ENCODE measurements around the gene MTNR1B.

Gene MTNR1B

DNA sequence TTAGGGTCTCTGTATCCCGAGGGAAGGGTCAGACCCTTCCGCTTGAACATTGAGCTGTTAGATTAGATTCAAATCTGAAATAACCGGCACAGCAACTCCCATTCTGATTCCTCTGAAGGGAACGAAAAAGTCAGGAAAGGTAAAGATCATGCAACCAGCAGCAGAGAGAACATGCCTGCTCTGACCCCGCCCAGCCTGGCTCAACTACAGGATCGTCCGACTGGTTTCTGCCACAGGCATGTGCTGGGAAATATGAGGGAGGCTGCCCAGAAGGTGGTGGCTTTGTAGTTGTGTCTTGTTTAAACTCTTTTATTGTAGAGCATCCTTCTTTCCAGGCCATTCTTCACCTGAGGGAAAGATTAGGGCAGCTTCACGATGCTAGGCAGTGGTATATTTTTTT lies 5.0 kb upstream of the MTNR1B start:
- no peak for FAIRE-seq
- no peak for DNase-seq (ENCODE audit: insufficient read length, low spot score)
- TF ChIP-seq POLR2A (IDR thresholded peaks at IDR 0.05; ENCODE audit: low read depth, low read length) = no peak

DNA sequence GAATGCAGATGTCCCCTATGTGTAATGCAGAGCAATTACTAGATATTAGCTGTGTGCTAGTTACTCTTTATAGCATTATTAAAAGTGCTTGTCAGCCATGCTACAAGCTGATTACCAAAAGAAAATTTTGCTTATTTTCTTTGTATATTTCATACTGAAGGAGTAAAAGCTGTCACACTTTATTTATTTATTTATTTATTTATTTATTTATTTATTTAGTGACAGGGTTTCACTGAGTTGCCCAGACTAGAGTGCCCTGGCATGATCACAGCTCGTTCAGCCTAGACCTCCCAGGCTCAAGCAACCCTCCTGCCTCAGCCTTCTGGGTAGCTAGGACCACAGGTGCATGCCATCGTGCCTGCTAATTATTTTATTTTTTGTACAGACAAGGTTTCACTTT lies 4.3 kb upstream of the MTNR1B start:
- TF ChIP-seq POLR2A (IDR thresholded peaks at IDR 0.05; ENCODE audit: low read depth, low read length) = no peak
- FAIRE-seq (no peak), DNase-seq (ENCODE audit: insufficient read length, low spot score) (no peak)

DNA sequence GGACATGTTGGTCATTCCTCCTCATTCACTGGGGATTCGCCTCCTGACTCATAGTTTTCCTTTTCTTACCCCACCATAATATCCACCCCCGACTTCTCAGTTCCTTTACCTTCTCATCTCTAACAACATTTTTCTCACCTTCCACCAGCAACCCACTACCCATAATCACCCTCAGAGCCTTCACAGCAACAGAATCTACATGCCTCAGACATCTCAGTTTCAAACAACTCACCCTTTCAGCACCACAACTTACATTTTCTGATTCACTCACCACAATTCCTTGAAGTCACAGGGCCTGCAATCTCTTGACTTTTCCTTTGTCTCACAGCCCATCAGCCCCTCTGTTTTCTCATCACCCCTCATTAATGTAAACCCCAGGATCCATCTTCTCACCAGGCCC lies 2.3 kb upstream of the MTNR1B start:
- TF ChIP-seq POLR2A (IDR thresholded peaks at IDR 0.05; ENCODE audit: low read depth, low read length) = no peak
- FAIRE-seq = no peak

DNA sequence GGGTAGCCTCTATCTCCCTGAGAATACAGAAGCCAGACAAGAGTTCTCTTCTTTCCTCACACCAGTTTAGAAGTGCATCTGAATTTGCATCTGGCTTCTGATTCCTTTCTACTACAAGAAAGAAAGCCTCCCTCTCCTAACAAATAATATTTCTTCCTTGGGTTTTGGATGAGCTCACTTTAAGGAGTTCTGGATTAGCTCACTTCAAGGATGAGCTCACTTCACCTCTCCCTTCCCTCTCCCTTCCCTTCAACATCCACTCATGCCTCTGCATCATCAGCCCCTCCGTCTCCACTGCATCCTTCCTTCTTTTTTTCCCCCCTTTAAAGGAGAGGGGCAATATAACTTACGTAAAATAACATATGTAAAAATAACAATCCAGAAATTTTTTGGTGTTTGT lies 1.6 kb upstream of the MTNR1B start:
- TF ChIP-seq POLR2A (IDR thresholded peaks at IDR 0.05; ENCODE audit: low read depth, low read length) = no peak
- FAIRE-seq = no peak

More for the DNA sequence above, 2.3 kb upstream of the MTNR1B start:
- no peak for DNase-seq (ENCODE audit: insufficient read length, low spot score)

DNA sequence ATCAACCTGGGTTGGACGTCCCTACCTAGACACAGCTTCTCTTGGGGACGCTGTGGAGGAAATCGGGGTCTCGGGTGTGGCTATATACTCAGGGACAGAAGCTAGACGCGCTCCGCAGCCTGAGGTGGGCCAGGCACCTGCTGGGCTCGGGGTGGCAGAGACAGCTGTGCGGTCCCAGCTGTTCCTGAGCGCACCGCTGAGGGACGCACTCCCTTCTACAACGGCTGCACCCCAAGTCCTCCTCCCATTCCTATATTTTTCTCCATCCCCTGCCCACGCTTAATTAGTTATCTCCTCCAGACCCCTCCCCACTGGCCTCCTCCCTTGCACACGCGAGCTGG lies 188 bp upstream of the MTNR1B start:
- DNase-seq (ENCODE audit: insufficient read length, low spot score) (no peak), FAIRE-seq (no peak)
- TF ChIP-seq POLR2A (IDR thresholded peaks at IDR 0.05; ENCODE audit: low read depth, low read length) = no peak

More for the DNA sequence above, 1.6 kb upstream of the MTNR1B start:
- no peak for DNase-seq (ENCODE audit: insufficient read length, low spot score)

DNA sequence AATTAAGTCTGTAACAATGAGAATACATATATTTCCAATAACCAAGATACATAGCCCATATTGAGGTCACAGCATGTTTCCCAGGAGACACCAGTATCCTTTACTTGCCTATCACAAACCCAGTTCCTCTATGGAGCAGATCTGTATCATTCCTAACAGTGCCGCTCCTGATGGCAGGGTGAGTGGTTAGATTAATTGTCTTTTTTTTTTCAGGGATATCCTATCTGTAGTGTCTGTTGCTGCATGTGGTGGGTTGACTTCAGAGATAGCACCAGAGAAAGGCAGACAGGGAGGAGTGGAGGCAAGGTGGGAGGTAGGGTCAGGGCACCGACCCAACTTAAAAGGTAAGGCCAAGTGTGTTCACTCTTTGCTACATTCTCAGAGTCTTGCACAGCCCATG lies 2.8 kb downstream of the MTNR1B start:
- TF ChIP-seq POLR2A (IDR thresholded peaks at IDR 0.05; ENCODE audit: low read depth, low read length) = no peak
- DNase-seq (ENCODE audit: insufficient read length, low spot score) = no peak
- FAIRE-seq = no peak

DNA sequence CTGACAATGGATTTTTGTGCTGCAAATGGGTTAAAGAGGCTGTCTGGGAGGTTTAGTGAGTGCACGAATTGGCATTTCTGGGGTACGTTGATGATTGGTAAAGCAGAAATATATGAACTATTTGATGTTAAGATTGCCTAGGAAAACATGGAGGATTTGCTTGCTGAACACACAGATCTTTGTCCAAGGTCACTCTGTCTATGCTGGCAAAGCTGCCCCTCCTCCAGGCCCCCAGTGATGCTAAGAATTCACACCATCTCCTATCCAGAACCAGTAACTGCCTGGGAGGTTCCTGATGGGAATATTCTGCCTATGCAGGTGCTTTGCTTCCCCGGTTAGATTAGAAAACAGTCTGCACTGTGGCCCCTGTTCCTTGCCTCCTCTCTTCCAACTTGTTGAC lies 5.8 kb downstream of the MTNR1B start:
- FAIRE-seq = no peak
- no peak for DNase-seq (ENCODE audit: insufficient read length, low spot score)
- TF ChIP-seq POLR2A (IDR thresholded peaks at IDR 0.05; ENCODE audit: low read depth, low read length) = no peak

DNA sequence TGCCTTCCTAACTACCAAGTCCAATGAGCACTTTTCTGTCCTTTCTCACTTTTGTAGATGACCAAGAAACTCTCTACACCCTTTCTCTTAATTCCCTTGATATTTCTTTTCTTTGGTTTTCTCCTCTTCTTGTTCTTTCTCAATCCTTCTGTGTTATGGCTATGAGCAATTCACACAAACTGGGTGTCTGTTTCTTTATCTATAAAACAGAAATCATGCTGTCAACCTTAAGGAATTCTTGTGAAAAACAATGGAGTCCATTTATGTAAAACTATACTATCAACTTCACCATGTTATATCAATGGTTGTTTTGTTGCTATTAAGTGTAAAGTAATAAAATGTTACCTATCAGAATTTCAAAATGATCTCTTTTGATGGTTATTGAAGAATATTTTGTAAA lies 7.2 kb downstream of the MTNR1B start:
- DNase-seq (ENCODE audit: insufficient read length, low spot score) = no peak
- FAIRE-seq = no peak
- no peak for TF ChIP-seq POLR2A (IDR thresholded peaks at IDR 0.05; ENCODE audit: low read depth, low read length)

DNA sequence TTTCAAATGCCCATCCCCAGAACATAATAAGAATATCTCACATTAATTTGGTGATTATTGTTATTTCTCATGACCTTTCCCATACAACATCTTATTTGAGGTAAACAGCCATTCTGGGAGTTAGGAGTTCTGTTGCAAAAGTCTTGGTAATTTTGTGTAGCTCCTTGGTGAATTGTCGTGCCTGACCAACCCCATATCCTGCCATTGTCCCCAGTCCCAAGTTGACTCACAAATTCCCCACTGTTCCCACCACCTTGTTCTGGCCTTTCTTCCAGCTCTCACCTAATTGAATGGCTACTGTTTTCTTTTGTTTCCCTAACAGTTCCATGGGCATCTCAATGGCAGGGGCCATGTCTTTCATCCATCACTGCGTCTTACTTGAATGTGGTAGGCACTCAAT lies 8.0 kb downstream of the MTNR1B start:
- no peak for DNase-seq (ENCODE audit: insufficient read length, low spot score)
- TF ChIP-seq POLR2A (IDR thresholded peaks at IDR 0.05; ENCODE audit: low read depth, low read length) = no peak
- FAIRE-seq = no peak

DNA sequence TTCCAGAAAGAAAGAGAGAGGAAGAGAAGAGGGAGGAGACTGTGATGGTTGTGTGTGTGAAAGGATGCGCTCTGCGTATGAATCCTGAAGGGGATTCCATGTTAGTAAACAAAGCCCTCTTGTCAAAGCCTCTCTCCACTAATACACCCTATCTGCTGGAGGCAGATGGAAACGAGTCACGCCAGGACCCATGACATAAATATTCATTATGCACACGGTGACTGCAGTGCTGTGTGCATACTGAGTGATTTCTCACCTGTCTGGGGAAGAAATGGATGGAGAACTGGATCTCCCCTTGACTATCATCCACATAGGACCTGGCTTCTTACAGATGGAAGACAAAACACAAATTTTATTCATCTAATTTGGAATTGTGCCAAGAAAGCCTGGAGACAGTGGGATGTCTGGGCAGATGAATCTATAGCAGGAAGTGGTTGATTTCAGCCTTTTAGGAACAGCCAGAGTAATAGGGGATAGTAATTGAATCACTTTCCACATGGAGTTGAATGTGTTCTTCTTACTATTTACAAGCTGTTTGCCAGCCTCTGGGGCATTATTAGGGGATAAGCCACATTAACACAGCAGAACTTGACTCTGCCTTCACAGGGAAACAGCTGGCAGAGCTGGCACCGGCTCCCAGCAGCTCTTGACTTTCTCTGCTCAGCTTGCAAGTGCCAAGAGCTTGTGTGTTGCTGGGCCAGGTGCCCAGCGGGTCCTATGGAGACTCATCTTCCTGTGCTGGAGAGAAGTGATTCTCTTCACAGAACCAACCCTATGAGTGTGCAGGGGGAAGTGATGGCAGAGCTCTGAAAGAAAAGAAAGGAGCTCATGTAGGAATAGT lies 9.0 kb downstream of the MTNR1B start:
- no peak for FAIRE-seq
- no peak for TF ChIP-seq POLR2A (IDR thresholded peaks at IDR 0.05; ENCODE audit: low read depth, low read length)
- DNase-seq (ENCODE audit: insufficient read length, low spot score) = no peak

DNA sequence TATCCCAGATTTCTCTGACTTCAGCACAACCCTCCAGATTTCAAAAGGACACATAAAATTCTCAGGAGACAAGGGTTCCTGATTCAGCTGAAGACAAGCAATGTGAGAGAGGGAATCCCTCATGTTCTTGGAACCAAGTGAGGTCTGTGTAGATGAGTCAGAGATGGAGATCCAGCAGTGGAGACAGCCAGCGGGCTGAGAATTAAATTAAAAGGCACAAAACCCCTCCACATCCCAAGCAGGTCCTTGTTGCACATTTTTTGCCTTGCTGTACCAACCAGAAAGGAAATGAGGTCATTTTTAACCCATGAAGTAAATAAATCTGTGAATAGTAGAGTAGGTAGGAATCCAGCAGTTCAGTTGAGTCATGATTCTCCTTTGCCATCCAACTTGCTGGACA lies 9.7 kb downstream of the MTNR1B start:
- DNase-seq (ENCODE audit: insufficient read length, low spot score) (no peak), FAIRE-seq (no peak)
- TF ChIP-seq POLR2A (IDR thresholded peaks at IDR 0.05; ENCODE audit: low read depth, low read length) = no peak

DNA sequence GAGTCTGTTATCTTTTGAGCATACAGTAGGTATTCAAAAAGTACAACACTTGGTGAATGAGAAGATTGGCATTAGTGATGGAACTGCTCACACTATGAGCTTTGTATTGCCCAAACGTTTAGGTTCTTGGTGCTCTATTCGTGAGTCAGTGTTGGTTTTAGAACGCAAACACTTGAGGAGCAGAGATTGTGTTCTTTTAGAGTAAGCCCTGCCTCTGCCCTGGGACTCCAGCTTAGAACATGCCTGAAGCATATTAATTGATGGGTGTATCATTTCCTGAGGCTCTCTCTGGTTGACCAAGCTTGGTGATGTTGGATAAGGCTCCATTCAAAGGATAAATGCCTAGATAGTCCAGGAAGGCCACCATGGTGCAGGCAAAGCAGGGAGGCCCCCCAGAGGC lies 10.9 kb downstream of the MTNR1B start:
- FAIRE-seq (no peak), DNase-seq (ENCODE audit: insufficient read length, low spot score) (no peak)
- no peak for TF ChIP-seq POLR2A (IDR thresholded peaks at IDR 0.05; ENCODE audit: low read depth, low read length)

DNA sequence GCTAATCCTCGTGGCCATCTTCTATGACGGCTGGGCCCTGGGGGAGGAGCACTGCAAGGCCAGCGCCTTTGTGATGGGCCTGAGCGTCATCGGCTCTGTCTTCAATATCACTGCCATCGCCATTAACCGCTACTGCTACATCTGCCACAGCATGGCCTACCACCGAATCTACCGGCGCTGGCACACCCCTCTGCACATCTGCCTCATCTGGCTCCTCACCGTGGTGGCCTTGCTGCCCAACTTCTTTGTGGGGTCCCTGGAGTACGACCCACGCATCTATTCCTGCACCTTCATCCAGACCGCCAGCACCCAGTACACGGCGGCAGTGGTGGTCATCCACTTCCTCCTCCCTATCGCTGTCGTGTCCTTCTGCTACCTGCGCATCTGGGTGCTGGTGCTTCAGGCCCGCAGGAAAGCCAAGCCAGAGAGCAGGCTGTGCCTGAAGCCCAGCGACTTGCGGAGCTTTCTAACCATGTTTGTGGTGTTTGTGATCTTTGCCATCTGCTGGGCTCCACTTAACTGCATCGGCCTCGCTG lies 12.1 kb downstream of the MTNR1B start:
- DNase-seq (ENCODE audit: insufficient read length, low spot score) (no peak), FAIRE-seq (no peak)
- TF ChIP-seq POLR2A (IDR thresholded peaks at IDR 0.05; ENCODE audit: low read depth, low read length) = no peak

DNA sequence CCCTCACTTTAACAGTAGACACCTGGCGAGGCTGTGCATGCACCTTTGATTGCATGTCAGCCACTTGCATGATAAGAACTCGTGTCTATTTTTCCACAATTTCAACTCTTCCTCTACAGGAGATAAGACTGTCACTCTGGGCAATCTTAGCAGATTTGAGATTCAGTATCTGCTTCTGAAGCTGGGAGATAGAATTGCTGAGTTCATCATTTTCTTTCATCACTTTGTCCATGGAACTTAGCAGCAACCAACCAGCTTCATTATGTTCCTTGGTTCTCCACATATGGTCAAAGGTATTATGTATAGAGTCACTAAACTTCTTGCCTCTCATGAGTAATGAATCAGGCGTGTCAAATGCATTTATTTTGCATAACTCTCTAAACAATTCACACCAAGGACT lies 17.1 kb downstream of the MTNR1B start:
- TF ChIP-seq POLR2A (IDR thresholded peaks at IDR 0.05; ENCODE audit: low read depth, low read length) = no peak
- no peak for DNase-seq (ENCODE audit: insufficient read length, low spot score)
- no peak for FAIRE-seq

DNA sequence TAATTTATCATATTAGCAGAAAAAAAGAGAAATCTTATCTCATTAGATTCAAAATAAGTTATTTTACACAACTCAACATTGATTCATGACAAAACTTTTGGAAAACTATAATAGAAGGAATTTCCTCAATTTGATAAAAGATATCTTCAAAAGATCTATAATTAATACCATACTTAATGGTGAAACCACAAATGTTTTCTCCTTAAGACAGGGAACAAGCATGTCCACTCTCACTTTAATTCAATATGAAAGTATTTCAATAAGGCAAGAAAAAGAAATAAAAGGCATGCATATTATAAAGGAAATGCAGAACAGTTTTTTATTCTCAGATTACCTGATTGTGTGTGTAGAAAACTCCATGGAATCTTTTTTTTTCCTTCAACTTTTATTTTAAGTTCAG lies 23.6 kb downstream of the MTNR1B start:
- FAIRE-seq (no peak), DNase-seq (ENCODE audit: insufficient read length, low spot score) (no peak)
- no peak for TF ChIP-seq POLR2A (IDR thresholded peaks at IDR 0.05; ENCODE audit: low read depth, low read length)

Measured in H54 (cell line).